A549 (cell line): ENCODE measurements around the gene PAPLN. TPM values are rescaled to one million over a fixed set of nuclear protein-coding genes. Genes with fewer than 3 reads are reported as not detected.

ENCODE experiments used
- ATAC-seq, 2 experiments: fragments of 200-7000 bp in 1 of 2; fragments of >200 bp in 1 of 2; cut with Nextera tagmentation in 1 of 2; cut with Tn5 transposase in 1 of 2; 3 replicates each; pipeline versions ENCODE4 v1.8.0 to v1.9.1; 2018 to 2020; ENCODE audit warnings: mild to moderate bottlenecking in 1 of 2, moderate library complexity in 1 of 2
- CTCF ChIA-PET: fragments of 300-600 bp; sonication (Branson Sonifier 250); formaldehyde crosslinking; extraction: SDS; loops from one replicate; lab custom pipeline; 2021; ENCODE audit warnings: antibody characterized with exemption, inconsistent platforms; lab: Yijun Ruan, JAX
- POLR2A ChIA-PET: fragments of 350-600 bp; formaldehyde crosslinking; extraction: SDS; loops from one replicate; lab custom pipeline; 2021; ENCODE audit warnings: antibody characterized with exemption, inconsistent platforms; lab: Yijun Ruan, JAX
- DNase-seq, 2 experiments: peaks; one replicate each; pipeline versions ENCODE4 v3.0.0 to v3.0.0-alpha.2; 2011 to 2016; ENCODE audit warnings: low read depth in 1 of 2, low spot score in 1 of 2
- FAIRE-seq: peaks from 2 replicates; lab custom pipeline; 2011; peaks lifted over from hg19 to GRCh38; lab: Jason Lieb, UNC
- H3K27ac ChIP-seq, 2 experiments: fragments of >200 bp; sonication (Bioruptor Twin); formaldehyde crosslinking; 3 replicates each; pipeline ENCODE4 v1.5.1; 2016 to 2017
- H3K4me1 ChIP-seq: fragments of >200 bp; sonication (Bioruptor Twin); formaldehyde crosslinking; 3 replicates; pipeline ENCODE4 v1.6.1; 2016
- H3K4me2 ChIP-seq: fragments of >200 bp; sonication (Bioruptor Twin); formaldehyde crosslinking; 3 replicates; pipeline ENCODE4 v1.6.1; 2016
- H3K4me3 ChIP-seq: fragments of >200 bp; sonication (Bioruptor Twin); formaldehyde crosslinking; 3 replicates; pipeline ENCODE4 v1.5.1; 2016
- H3K9me3 ChIP-seq: fragments of >200 bp; sonication (Bioruptor Twin); formaldehyde crosslinking; 3 replicates; pipeline ENCODE4 v1.6.1; 2016
- CHD4 ChIP-seq: fragments of 200-600 bp; sonication (generic); IDR thresholded peaks from 2 replicates; pipeline ENCODE4 v1.6.1; 2016; ENCODE audit warnings: antibody characterized with exemption, mild to moderate bottlenecking, borderline replicate concordance
- ESRRA ChIP-seq: fragments of 150-350 bp; IDR thresholded peaks from 2 replicates; pipeline ENCODE4 v1.6.1; 2014; ENCODE audit warnings: mild to moderate bottlenecking, low read length, borderline replicate concordance
- HDAC2 ChIP-seq: fragments of 200-600 bp; sonication (generic); IDR thresholded peaks from 2 replicates; pipeline ENCODE4 v1.6.1; 2016
- JUN ChIP-seq, 2 experiments: fragments of >200 bp; sonication (Bioruptor Twin); formaldehyde crosslinking; IDR thresholded peaks; 2 replicates in 1 of 2; 3 replicates in 1 of 2; pipeline ENCODE4 v1.6.1; 2016 to 2017
- NFE2L2 ChIP-seq: fragments of 150-350 bp; conservative IDR thresholded peaks from 2 replicates; pipeline ENCODE4 v1.6.1; 2014; ENCODE audit warnings: low read length
- TFCP2L1 ChIP-seq: fragments of 250-450 bp; sonication (Bioruptor Pico); IDR thresholded peaks from 2 replicates; pipeline ENCODE4 v1.5.0; 2021; ENCODE audit warnings: mild to moderate bottlenecking
- ZNF302 ChIP-seq: fragments of 250-450 bp; sonication (Bioruptor Pico); IDR thresholded peaks from 2 replicates; pipeline ENCODE4 v1.9.0; 2021; ENCODE audit warnings: inconsistent platforms, mild to moderate bottlenecking, moderate library complexity
- WGBS: methylation state at CpG from one replicate; pipeline ENCODE4 v1.1.6; 2017; ENCODE audit errors: missing lambda C conversion rate; 5-methylcytosine and 5-hydroxymethylcytosine counted together
- polyA plus RNA-seq, 4 experiments: library from polyadenylated mRNA; depleted of rRNA in 3 of 4; stranded (reverse); fragments of >200 nt; fragmentation: RNase III in 1 of 4; extraction: RNeasy Plus Mini Kit Qiagen cat#74134 plus additional on column Dnase treatment in 1 of 4; gene quantifications; 2 replicates in 3 of 4; 3 replicates in 1 of 4; pipeline ENCODE4 v1.2.3, GENCODE V29; 2011 to 2017
- TF ChIP-seq, protein P1 (sequence below): fragments of >200 bp; sonication (Bioruptor Twin); formaldehyde crosslinking; IDR thresholded peaks from 3 replicates; pipeline ENCODE4 v1.5.1; 2016
- TF ChIP-seq, protein P2 (sequence below): fragments of 250-450 bp; sonication (Bioruptor Pico); IDR thresholded peaks from 2 replicates; pipeline ENCODE4 v1.5.0; 2020; ENCODE audit warnings: low read depth, mild to moderate bottlenecking, moderate library complexity
- TF ChIP-seq, protein P3 (sequence below): fragments of 150-350 bp; IDR thresholded peaks from 2 replicates; pipeline ENCODE4 v1.6.1; 2014; ENCODE audit warnings: low read depth, mild to moderate bottlenecking, low read length
- TF ChIP-seq, protein P4 (sequence below): fragments of 250-450 bp; sonication (Bioruptor Pico); IDR thresholded peaks from 2 replicates; pipeline ENCODE4 v1.5.0; 2021; ENCODE audit warnings: mild to moderate bottlenecking, moderate library complexity, borderline replicate concordance

Gene PAPLN
- polyA plus RNA-seq, 2 of the 4 experiments (the other 2 are of a cell fraction): 4.3 to 5.0 TPM

DNA sequence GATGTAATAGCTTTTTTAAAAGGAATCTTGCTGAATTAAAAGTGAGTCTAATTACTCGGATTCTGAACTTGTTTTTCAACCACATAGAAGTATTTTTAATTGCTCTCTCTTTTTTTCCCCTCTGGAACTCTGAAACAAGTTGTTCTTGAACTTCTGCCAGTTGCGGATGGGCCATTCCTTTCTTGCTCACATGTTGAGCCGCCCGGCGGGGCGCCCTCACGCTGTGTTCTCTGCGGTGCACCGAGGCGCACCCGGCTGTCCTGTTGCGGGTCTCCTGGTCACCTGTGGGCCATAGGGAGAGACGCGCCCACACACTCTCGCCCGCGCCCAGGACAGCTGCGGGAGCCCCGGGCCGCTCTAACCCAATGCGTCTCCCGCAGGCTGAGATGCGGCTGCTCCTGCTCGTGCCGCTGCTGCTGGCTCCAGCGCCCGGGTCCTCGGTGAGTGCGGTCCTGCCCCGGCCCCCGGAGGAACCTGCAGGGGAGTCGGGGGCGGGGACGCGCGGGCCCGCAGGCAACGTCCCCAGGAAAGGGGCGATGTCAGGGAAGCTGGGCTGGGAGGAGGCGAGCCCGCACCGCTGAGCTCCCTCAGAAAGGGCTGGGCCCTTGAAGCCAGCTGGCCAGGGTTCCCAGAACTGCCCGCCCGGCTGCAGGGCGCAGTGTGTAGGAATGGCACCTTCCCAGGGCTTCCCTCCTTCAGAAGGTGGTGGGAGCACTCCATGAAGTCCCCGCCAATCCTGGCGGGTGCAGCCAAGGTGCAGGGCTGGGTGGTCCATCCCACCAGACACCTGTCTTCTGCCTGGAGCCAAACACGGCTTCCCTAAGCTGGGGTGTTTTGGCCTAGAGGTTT lies 2.3 kb downstream of the PAPLN start:
- FAIRE-seq (no peak), ATAC-seq (no peak), DNase-seq (no peak)
- Histone ChIP-seq H3K4me2 (no peak overlapping the region), H3K4me3 (no peak overlapping the region), H3K4me1 (peaks cover 33% of the 10 kb centered on the region), H3K9me3 (no peaks in the 10 kb centered on the region), H3K27ac (no peak overlapping the region)
- TF ChIP-seq ESRRA (no peak), CHD4 (no peak), NFE2L2 (no peak), HDAC2 (no peak), JUN (IDR thresholded peaks at IDR 0.05) (no peak)
- TF ChIP-seq, protein P1, sequence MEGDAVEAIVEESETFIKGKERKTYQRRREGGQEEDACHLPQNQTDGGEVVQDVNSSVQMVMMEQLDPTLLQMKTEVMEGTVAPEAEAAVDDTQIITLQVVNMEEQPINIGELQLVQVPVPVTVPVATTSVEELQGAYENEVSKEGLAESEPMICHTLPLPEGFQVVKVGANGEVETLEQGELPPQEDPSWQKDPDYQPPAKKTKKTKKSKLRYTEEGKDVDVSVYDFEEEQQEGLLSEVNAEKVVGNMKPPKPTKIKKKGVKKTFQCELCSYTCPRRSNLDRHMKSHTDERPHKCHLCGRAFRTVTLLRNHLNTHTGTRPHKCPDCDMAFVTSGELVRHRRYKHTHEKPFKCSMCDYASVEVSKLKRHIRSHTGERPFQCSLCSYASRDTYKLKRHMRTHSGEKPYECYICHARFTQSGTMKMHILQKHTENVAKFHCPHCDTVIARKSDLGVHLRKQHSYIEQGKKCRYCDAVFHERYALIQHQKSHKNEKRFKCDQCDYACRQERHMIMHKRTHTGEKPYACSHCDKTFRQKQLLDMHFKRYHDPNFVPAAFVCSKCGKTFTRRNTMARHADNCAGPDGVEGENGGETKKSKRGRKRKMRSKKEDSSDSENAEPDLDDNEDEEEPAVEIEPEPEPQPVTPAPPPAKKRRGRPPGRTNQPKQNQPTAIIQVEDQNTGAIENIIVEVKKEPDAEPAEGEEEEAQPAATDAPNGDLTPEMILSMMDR: no peak
- TF ChIP-seq, protein P2, sequence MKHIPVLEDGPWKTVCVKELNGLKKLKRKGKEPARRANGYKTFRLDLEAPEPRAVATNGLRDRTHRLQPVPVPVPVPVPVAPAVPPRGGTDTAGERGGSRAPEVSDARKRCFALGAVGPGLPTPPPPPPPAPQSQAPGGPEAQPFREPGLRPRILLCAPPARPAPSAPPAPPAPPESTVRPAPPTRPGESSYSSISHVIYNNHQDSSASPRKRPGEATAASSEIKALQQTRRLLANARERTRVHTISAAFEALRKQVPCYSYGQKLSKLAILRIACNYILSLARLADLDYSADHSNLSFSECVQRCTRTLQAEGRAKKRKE (CRISPR knock-in tag): no peak
- 95% methylated on average over 26 of the region's 48 CpGs for WGBS
- ChIA-PET CTCF (interaction anchor here (1.4 to 5.3 kb wide), 5 partner anchors 8 to 233 kb away, joined by 4 to 26 read pairs (median 6); no protein-coding TSS in a partner anchor), POLR2A (no interaction called here)

DNA sequence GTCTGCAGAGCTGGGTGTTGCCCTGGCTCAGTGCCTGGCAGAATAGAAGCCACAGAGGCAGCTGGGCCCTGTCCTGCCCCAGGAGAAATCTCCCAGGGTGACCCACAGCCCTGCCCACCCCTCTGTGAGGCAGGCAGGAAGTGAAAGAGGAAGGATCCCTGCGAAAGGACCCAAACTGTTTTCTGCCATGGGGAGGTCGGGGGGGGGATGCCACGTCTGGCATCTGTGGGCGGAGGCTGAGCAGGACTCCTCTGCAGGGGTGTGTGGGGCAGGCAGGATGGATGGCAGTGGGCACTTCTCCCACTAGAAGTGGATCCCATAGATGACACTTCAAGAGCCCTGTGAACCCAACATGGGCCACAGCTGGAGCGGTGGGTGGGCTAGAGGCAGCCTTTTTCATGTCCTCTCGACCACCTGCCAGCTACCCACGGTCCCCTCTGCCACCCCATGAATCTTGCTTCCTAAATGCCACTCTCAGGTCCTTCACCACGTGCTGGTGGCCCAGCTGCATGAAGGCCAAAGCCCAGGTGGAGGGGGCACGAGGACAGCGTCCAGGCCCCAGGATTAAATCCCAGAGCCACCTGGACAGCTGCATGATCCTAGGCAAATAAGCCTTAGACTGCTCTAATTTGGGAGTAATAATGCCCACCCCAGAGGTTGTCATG lies 3.6 kb downstream of the PAPLN start:
- WGBS: 86% methylated on average over 10 of the region's 10 CpGs
- H3K9me3 ChIP-seq: no peaks in the 10 kb centered on the region
- POLR2A ChIA-PET: interaction anchor here (0.6 kb wide), 1 partner anchor 400 kb away, joined by 3 read pairs; no protein-coding TSS in a partner anchor

DNA sequence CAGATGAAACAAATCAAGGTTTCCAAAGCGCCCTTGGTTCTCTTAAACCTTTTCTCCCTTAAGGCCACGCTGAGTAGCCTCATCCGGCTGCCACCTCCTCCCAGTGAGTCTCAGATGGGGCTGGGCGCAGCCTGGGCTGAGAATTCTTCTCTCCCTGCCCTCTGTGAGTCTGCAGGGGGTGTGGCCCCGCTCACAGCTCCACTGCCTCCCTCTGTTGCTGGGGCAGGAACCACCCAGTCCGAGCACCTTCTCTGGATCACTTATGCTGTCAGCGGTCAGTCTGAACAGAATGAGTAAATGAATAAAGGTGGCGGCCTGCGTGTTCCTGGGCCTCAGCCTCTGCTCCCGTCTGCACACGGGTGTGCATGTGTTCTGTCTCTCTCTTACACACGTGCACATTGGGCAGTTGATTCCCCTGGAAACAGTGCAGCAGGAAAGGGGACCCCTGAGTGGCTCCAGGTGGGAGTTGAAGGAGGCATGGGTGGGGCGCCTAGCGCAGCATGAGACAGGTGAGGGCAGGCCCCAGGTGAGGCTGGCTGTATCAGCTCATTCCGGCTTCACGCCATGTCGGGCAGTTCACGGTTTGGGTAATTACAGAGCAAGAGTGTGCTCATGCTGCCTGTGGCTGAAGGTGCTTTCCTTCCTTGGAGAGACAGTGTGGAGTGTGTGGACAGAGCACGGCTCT lies 4.3 kb downstream of the PAPLN start:
- Histone ChIP-seq H3K9me3 (no peaks in the 10 kb centered on the region), H3K4me1 (peaks cover 14% of the 10 kb centered on the region), H3K27ac (no peak overlapping the region), H3K4me2 (no peak overlapping the region), H3K4me3 (no peak overlapping the region)
- POLR2A ChIA-PET: no interaction called here
- DNase-seq: no peak
- TF ChIP-seq ZNF302 (CRISPR knock-in tag): no peak
- FAIRE-seq: no peak
- CTCF ChIA-PET: interaction anchor here (0.5 to 5.3 kb wide), 7 partner anchors 10 to 642 kb away, joined by 3 to 26 read pairs (median 3); no protein-coding TSS in a partner anchor
- ATAC-seq: no peak
- 89% methylated on average over 19 of the region's 19 CpGs for WGBS

More for the DNA sequence above, 3.6 kb downstream of the PAPLN start:
- ATAC-seq: no peak
- no peak for DNase-seq
- TF ChIP-seq, protein P3, sequence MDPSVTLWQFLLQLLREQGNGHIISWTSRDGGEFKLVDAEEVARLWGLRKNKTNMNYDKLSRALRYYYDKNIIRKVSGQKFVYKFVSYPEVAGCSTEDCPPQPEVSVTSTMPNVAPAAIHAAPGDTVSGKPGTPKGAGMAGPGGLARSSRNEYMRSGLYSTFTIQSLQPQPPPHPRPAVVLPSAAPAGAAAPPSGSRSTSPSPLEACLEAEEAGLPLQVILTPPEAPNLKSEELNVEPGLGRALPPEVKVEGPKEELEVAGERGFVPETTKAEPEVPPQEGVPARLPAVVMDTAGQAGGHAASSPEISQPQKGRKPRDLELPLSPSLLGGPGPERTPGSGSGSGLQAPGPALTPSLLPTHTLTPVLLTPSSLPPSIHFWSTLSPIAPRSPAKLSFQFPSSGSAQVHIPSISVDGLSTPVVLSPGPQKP: no peak
- TF ChIP-seq, protein P4, sequence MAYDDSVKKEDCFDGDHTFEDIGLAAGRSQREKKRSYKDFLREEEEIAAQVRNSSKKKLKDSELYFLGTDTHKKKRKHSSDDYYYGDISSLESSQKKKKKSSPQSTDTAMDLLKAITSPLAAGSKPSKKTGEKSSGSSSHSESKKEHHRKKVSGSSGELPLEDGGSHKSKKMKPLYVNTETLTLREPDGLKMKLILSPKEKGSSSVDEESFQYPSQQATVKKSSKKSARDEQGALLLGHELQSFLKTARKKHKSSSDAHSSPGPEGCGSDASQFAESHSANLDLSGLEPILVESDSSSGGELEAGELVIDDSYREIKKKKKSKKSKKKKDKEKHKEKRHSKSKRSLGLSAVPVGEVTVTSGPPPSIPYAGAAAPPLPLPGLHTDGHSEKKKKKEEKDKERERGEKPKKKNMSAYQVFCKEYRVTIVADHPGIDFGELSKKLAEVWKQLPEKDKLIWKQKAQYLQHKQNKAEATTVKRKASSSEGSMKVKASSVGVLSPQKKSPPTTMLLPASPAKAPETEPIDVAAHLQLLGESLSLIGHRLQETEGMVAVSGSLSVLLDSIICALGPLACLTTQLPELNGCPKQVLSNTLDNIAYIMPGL: no peak
- TF ChIP-seq TFCP2L1 (CRISPR knock-in tag): no peak
- H3K4me2 ChIP-seq: no peak overlapping the region
- no peak overlapping the region for H3K4me3 ChIP-seq
- FAIRE-seq: no peak
- H3K27ac ChIP-seq: no peak overlapping the region
- CTCF ChIA-PET: interaction anchor here (1.1 to 5.3 kb wide), 5 partner anchors 9 to 231 kb away, joined by 3 to 26 read pairs (median 4); no protein-coding TSS in a partner anchor
- H3K4me1 ChIP-seq: peaks cover 20% of the 10 kb centered on the region
